ENCODE measurements around the gene USB1.

DNA sequence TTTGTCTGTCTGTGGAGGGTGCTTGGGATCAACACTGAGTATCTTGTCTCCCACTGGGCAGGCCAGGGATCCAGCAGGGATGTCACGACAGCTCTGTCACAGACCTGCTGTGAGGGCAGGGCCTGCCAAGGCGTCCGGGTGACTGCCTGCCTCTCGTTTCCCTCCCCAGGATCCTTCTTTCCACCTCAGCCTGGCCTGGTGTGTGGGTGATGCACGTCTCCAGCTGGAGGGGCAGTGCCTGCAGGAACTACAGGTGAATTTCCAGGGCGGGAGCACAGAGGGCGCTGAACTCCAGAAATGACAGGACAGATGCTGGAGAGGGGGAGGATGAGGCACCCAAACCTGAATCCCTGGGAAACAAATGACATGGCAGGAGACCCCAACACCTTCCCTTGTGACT, 17.6 kb downstream of the USB1 start:
- TF ChIP-seq POLR2A (IDR thresholded peaks at IDR 0.05) (no peak), POLR2AphosphoS5 (IDR thresholded peaks at IDR 0.05) (no peak)

Measured in prostate gland (tissue), 1 donor.